Measurements from ENCODE around the gene KIF13A. TPM values are rescaled to one million over a fixed set of nuclear protein-coding genes. Genes with fewer than 3 reads are reported as not detected.

Gene KIF13A
- total and polyA plus RNA-seq, 9 of the 15 experiments (the other 6 are each of a cell fraction or from before 2014, with no cell fraction given) = 3.6 to 44.3 (median 29.7) TPM

GRCh38 chr6:17907406-17908229 is 79.8 kb downstream of the KIF13A start (continued):
- TF ChIP-seq, protein P1, sequence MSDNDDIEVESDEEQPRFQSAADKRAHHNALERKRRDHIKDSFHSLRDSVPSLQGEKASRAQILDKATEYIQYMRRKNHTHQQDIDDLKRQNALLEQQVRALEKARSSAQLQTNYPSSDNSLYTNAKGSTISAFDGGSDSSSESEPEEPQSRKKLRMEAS (CRISPR knock-in tag; IDR thresholded peaks at IDR 0.05) = no peak
- TF ChIP-seq ZNF79 (CRISPR knock-in tag; IDR thresholded peaks at IDR 0.05; ENCODE audit: low read depth) = no peak
- no peak for TF ChIP-seq FOXJ3 (CRISPR knock-in tag; IDR thresholded peaks at IDR 0.05)
- TF ChIP-seq HDAC3 (IDR thresholded peaks at IDR 0.05; ENCODE audit: borderline replicate concordance, partially characterized antibody) = peak; percentile 81
- TF ChIP-seq CXXC5 (CRISPR knock-in tag; IDR thresholded peaks at IDR 0.05) = peak; percentile 90
- TF ChIP-seq ZNF324 (CRISPR knock-in tag; IDR thresholded peaks at IDR 0.05) = no peak
- TF ChIP-seq XRCC3 (IDR thresholded peaks at IDR 0.05) = no peak
- no peak for TF ChIP-seq PCBP2 (IDR thresholded peaks at IDR 0.05; ENCODE audit: low read depth, low read length, poor library complexity, severe bottlenecking)
- peak; percentile 94 for TF ChIP-seq CHAMP1 (IDR thresholded peaks at IDR 0.05)
- TF ChIP-seq RBM34 (IDR thresholded peaks at IDR 0.05; ENCODE audit: borderline replicate concordance, insufficient read depth, low read length) = no peak
- peak; percentile 92 for TF ChIP-seq CTBP1 (IDR thresholded peaks at IDR 0.05; ENCODE audit: borderline replicate concordance)
- TF ChIP-seq RBM14 (IDR thresholded peaks at IDR 0.05; ENCODE audit: borderline replicate concordance, insufficient read depth, low read depth, low read length) = no peak
- peak; percentile 83 for TF ChIP-seq JUNB (CRISPR knock-in tag; conservative IDR thresholded peaks at IDR 0.05)
- TF ChIP-seq E4F1 (CRISPR knock-in tag; IDR thresholded peaks at IDR 0.05; ENCODE audit: borderline replicate concordance) = no peak
- TF ChIP-seq, protein P2, sequence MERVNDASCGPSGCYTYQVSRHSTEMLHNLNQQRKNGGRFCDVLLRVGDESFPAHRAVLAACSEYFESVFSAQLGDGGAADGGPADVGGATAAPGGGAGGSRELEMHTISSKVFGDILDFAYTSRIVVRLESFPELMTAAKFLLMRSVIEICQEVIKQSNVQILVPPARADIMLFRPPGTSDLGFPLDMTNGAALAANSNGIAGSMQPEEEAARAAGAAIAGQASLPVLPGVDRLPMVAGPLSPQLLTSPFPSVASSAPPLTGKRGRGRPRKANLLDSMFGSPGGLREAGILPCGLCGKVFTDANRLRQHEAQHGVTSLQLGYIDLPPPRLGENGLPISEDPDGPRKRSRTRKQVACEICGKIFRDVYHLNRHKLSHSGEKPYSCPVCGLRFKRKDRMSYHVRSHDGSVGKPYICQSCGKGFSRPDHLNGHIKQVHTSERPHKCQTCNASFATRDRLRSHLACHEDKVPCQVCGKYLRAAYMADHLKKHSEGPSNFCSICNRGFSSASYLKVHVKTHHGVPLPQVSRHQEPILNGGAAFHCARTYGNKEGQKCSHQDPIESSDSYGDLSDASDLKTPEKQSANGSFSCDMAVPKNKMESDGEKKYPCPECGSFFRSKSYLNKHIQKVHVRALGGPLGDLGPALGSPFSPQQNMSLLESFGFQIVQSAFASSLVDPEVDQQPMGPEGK (CRISPR knock-in tag; IDR thresholded peaks at IDR 0.05; ENCODE audit: borderline replicate concordance) = peak; percentile 67; the same call in 1 of the 2 replicates
- TF ChIP-seq E2F1 (CRISPR knock-in tag; IDR thresholded peaks at IDR 0.05) = no peak
